CD4-positive, alpha-beta T cell treated with Interleukin-17A for 1 hour (primary cell): ENCODE results near the gene GTF3C1.

ENCODE experiments used
- DNase-seq: peaks from one replicate; pipeline ENCODE4 v3.0.0-alpha.2; 2020

GTF3C1 gene

GRCh38 chr16:27482397-27483087, 67.2 kb downstream of the GTF3C1 start:
- no peak for DNase-seq

- DNase-seq, result no peak
Measured at GRCh38 chr16:27481282-27481934, 68.3 kb downstream of the GTF3C1 start.

GRCh38 chr16:27480761-27481160, 69.0 kb downstream of the GTF3C1 start:
- DNase-seq, result no peak

GRCh38 chr16:27476240-27476639, 73.5 kb downstream of the GTF3C1 start:
- no peak for DNase-seq

- DNase-seq, result no peak
Measured at GRCh38 chr16:27475561-27475960, 74.2 kb downstream of the GTF3C1 start.

- DNase-seq, result no peak
Measured at GRCh38 chr16:27474921-27475320, 74.8 kb downstream of the GTF3C1 start.

- DNase-seq, result no peak
Measured at GRCh38 chr16:27474041-27474440, 75.7 kb downstream of the GTF3C1 start.

GRCh38 chr16:27473101-27473900, 76.4 kb downstream of the GTF3C1 start:
- DNase-seq, result no peak

GRCh38 chr16:27472091-27473020, 77.4 kb downstream of the GTF3C1 start:
- DNase-seq, result no peak

GRCh38 chr16:27471661-27472060, 78.1 kb downstream of the GTF3C1 start:
- DNase-seq, result no peak

GRCh38 chr16:27470567-27471431, 78.9 kb downstream of the GTF3C1 start:
- no peak for DNase-seq

GRCh38 chr16:27468941-27469531, 80.7 kb downstream of the GTF3C1 start:
- DNase-seq, result no peak

GRCh38 chr16:27465483-27465879, 84.2 kb downstream of the GTF3C1 start:
- DNase-seq, result no peak

GRCh38 chr16:27464626-27465482, 84.9 kb downstream of the GTF3C1 start:
- DNase-seq, result peak; percentile 39

GRCh38 chr16:27463741-27464591, 85.7 kb downstream of the GTF3C1 start:
- DNase-seq, result peak; percentile 78

GRCh38 chr16:27462846-27463682, 86.6 kb downstream of the GTF3C1 start:
- DNase-seq, result no peak

- DNase-seq, result no peak
Measured at GRCh38 chr16:27462200-27462845, 87.4 kb downstream of the GTF3C1 start.
